OCI-LY7 (cell line): ENCODE results near the gene KIAA1671. TPM values are rescaled to one million over a fixed set of nuclear protein-coding genes. Genes with fewer than 3 reads are reported as not detected.
A peak's percentile ranks its signal among the peaks of the same experiment; 100 is the strongest.

ENCODE experiments used
- BruUV-seq: library from RNA; stranded (reverse); fragments of 400-500 nt; replicated peaks from 2 replicates; lab custom pipeline; 2021; lab: Mats Ljungman, UMichigan
- CTCF ChIA-PET: fragments of 300-600 bp; sonication (Branson Sonifier 250); formaldehyde crosslinking; loops from one replicate; lab custom pipeline; 2022; ENCODE audit warnings: antibody characterized with exemption; ENCODE audit not compliant: unreplicated experiment; lab: Charles Lee
- POLR2A ChIA-PET: fragments of 300-600 bp; sonication (Branson Sonifier 250); formaldehyde crosslinking; loops from one replicate; lab custom pipeline; 2022; ENCODE audit warnings: antibody characterized with exemption; lab: Charles Lee
- DNase-seq: peaks from one replicate; pipeline ENCODE4 v3.0.0-alpha.2; 2015; ENCODE audit warnings: low spot score
- H2AFZ ChIP-seq: fragments of 200-600 bp; sonication (generic), shearing (Covaris generic); 2 replicates; pipeline ENCODE4 v1.6.1; 2014; ENCODE audit warnings: mild to moderate bottlenecking, antibody characterized with exemption, low read length, moderate library complexity
- H3K27ac ChIP-seq: fragments of 200-600 bp; sonication (generic); 2 replicates; pipeline ENCODE4 v1.5.1; 2014; ENCODE audit warnings: mixed run types, low read depth, mild to moderate bottlenecking, moderate library complexity, low read length, inconsistent platforms; ENCODE audit not compliant: poor library complexity, severe bottlenecking
- H3K36me3 ChIP-seq: fragments of 200-600 bp; sonication (generic); 2 replicates; pipeline ENCODE4 v1.6.1; 2014; ENCODE audit warnings: mild to moderate bottlenecking, antibody characterized with exemption, low read length, moderate library complexity, mixed read lengths; ENCODE audit not compliant: insufficient read depth
- H3K4me1 ChIP-seq: fragments of 200-600 bp; sonication (generic); 2 replicates; pipeline ENCODE4 v1.5.1; 2014; ENCODE audit warnings: mild to moderate bottlenecking, low read length; ENCODE audit not compliant: insufficient read depth, poor library complexity, severe bottlenecking
- H3K4me2 ChIP-seq: fragments of 200-600 bp; sonication (generic); 2 replicates; pipeline ENCODE4 v1.6.1; 2014; ENCODE audit warnings: mild to moderate bottlenecking, low read length
- H3K4me3 ChIP-seq: fragments of 200-600 bp; sonication (generic); 2 replicates; pipeline ENCODE4 v1.5.1; 2014; ENCODE audit warnings: mild to moderate bottlenecking, low read depth, low read length; ENCODE audit not compliant: poor library complexity, severe bottlenecking
- H3K79me2 ChIP-seq: fragments of 200-600 bp; sonication (generic); 2 replicates; pipeline ENCODE4 v1.6.1; 2016; ENCODE audit warnings: low read depth, mild to moderate bottlenecking, low read length, moderate library complexity, mixed read lengths; ENCODE audit not compliant: insufficient read depth
- H3K9me2 ChIP-seq: fragments of 200-600 bp; sonication (generic); 2 replicates; pipeline ENCODE4 v1.6.1; 2016; ENCODE audit warnings: mild to moderate bottlenecking, low read length, mixed read lengths; ENCODE audit not compliant: insufficient read depth
- H3K9me3 ChIP-seq: fragments of 200-600 bp; sonication (generic); 2 replicates; pipeline ENCODE4 v1.6.1; 2014; ENCODE audit warnings: mild to moderate bottlenecking, mixed run types, low read length, mixed read lengths
- H4K20me1 ChIP-seq: fragments of 200-600 bp; sonication (generic); 2 replicates; pipeline ENCODE4 v1.6.1; 2014; ENCODE audit warnings: mild to moderate bottlenecking, antibody characterized with exemption, low read length, moderate library complexity, mixed read lengths; ENCODE audit not compliant: insufficient read depth
- EZH2phosphoT487 ChIP-seq: fragments of 200-600 bp; sonication (generic); IDR thresholded peaks from 2 replicates; pipeline ENCODE4 v1.6.1; 2018; ENCODE audit warnings: low read depth, borderline replicate concordance, mild to moderate bottlenecking, mixed run types, antibody characterized with exemption, low read length, moderate library complexity, mixed read lengths
- intact Hi-C: fragments of 100-400 bp; cut with micrococcal nuclease; formaldehyde crosslinking; loops from one replicate; pipeline ENCODE4 v1.10.0; 2022; ENCODE audit not compliant: unreplicated experiment
- total RNA-seq, 2 experiments: library from RNA; depleted of rRNA in 1 of 2; stranded (reverse); fragments of >200 nt in 1 of 2; shearing (Covaris generic) in 1 of 2; gene quantifications; 2 replicates each; pipeline ENCODE4 v1.2.3, GENCODE V29; 2014 to 2022
- TF ChIP-seq, protein P1 (sequence below): fragments of 200-600 bp; sonication (generic); conservative IDR thresholded peaks from 2 replicates; pipeline ENCODE4 v1.5.1; 2014; ENCODE audit warnings: mild to moderate bottlenecking, antibody characterized with exemption, low read length, moderate library complexity, mixed read lengths

Gene KIAA1671
- total RNA-seq, 2 experiments from 2014 or later, result not detected

DNA sequence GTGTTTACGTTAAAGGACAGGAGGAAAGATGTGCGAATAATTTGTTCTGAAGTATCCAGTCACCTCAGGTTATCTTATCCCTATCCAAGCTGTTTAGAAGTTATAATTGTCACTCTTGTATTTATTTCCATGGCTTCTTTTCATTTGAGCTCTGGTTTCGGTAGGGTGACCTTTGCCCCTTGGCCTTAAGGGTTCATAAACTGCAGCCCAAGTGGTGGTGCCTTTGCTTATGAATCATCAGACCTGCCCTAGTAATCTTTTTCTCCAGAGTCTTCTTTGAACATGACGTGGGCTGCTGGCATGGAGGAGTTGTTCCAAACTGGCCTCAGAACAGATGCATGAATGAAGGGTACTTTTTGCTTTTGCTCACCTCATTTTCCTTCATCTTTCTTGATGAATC is 240.6 kb downstream of the KIAA1671 start:
- no peak overlapping the region for H3K4me2 ChIP-seq
- no peak overlapping the region for H3K27ac ChIP-seq
- H3K79me2 ChIP-seq, result no peaks in the 10 kb centered on the region
- H3K4me3 ChIP-seq, result no peak overlapping the region
- no TSS peak for BruUV-seq
- ChIA-PET CTCF (no interaction called here), POLR2A (no interaction called here)
- no peaks in the 10 kb centered on the region for H3K9me2 ChIP-seq
- H3K9me3 ChIP-seq, result no peaks in the 10 kb centered on the region
- H2AFZ ChIP-seq, result no peak overlapping the region
- no peaks in the 10 kb centered on the region for H3K4me1 ChIP-seq
- intact Hi-C loops, result no loop called here
- no peaks in the 10 kb centered on the region for H3K36me3 ChIP-seq
- no peak for TF ChIP-seq EZH2phosphoT487
- TF ChIP-seq, protein P1, sequence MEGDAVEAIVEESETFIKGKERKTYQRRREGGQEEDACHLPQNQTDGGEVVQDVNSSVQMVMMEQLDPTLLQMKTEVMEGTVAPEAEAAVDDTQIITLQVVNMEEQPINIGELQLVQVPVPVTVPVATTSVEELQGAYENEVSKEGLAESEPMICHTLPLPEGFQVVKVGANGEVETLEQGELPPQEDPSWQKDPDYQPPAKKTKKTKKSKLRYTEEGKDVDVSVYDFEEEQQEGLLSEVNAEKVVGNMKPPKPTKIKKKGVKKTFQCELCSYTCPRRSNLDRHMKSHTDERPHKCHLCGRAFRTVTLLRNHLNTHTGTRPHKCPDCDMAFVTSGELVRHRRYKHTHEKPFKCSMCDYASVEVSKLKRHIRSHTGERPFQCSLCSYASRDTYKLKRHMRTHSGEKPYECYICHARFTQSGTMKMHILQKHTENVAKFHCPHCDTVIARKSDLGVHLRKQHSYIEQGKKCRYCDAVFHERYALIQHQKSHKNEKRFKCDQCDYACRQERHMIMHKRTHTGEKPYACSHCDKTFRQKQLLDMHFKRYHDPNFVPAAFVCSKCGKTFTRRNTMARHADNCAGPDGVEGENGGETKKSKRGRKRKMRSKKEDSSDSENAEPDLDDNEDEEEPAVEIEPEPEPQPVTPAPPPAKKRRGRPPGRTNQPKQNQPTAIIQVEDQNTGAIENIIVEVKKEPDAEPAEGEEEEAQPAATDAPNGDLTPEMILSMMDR, result no peak
- no peaks in the 10 kb centered on the region for H4K20me1 ChIP-seq
- DNase-seq, result no peak

- Histone ChIP-seq H3K9me2 (no peaks in the 10 kb centered on the region), H3K4me2 (no peak overlapping the region), H3K79me2 (no peaks in the 10 kb centered on the region), H3K4me3 (no peak overlapping the region), H4K20me1 (no peaks in the 10 kb centered on the region), H3K4me1 (no peaks in the 10 kb centered on the region), H3K27ac (no peak overlapping the region), H2AFZ (no peak overlapping the region), H3K9me3 (no peaks in the 10 kb centered on the region), H3K36me3 (no peaks in the 10 kb centered on the region)
- intact Hi-C loops, result no loop called here
- no TSS peak for BruUV-seq
- TF ChIP-seq EZH2phosphoT487, result no peak
- TF ChIP-seq, protein P1, result no peak
- ChIA-PET POLR2A (no interaction called here), CTCF (no interaction called here)
- peak; percentile 7 for DNase-seq
Measured at GRCh38 chr22:25193548-25193947, 241.0 kb downstream of the KIAA1671 start.

DNA sequence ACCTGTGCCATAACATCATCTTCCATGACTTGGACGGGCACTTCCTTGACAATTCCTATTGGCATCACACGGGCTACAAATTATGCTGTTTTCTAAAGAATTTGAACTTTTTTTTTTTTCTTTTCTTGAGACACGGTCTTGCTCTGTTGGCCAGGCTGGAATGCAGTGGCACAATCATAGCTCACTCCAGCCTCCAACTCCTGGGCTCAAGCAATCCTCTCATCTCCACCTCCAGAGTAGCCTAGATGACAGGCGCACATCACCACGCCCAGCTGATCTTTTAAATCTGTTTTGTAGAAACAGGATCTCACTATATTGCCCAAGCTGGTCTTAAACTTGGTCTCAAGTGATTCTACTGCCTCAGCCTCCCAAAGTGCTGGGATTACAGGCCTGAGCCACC is 243.8 kb downstream of the KIAA1671 start:
- H3K9me2 ChIP-seq, result no peaks in the 10 kb centered on the region
- H3K79me2 ChIP-seq, result no peaks in the 10 kb centered on the region
- no peak for DNase-seq
- H3K27ac ChIP-seq, result no peak overlapping the region
- H3K4me3 ChIP-seq, result no peak overlapping the region
- TF ChIP-seq EZH2phosphoT487, result no peak
- TF ChIP-seq, protein P1, result no peak
- H2AFZ ChIP-seq, result no peak overlapping the region
- ChIA-PET CTCF (no interaction called here), POLR2A (no interaction called here)
- BruUV-seq, result no TSS peak
- intact Hi-C loops, result no loop called here
- H3K4me2 ChIP-seq, result no peak overlapping the region
- no peaks in the 10 kb centered on the region for H4K20me1 ChIP-seq
- H3K9me3 ChIP-seq, result no peaks in the 10 kb centered on the region
- no peaks in the 10 kb centered on the region for H3K4me1 ChIP-seq
- no peaks in the 10 kb centered on the region for H3K36me3 ChIP-seq
